GM18498 (cell line): ENCODE measurements around the gene BEND5.

Source experiments
- ATAC-seq: cut with Tn5 transposase; IDR thresholded peaks from one replicate; pipeline ENCODE4 v1.9.1; 2021; ENCODE audit warnings: mild to moderate bottlenecking, moderate library complexity; ENCODE audit not compliant: unreplicated experiment

Gene BEND5

DNA sequence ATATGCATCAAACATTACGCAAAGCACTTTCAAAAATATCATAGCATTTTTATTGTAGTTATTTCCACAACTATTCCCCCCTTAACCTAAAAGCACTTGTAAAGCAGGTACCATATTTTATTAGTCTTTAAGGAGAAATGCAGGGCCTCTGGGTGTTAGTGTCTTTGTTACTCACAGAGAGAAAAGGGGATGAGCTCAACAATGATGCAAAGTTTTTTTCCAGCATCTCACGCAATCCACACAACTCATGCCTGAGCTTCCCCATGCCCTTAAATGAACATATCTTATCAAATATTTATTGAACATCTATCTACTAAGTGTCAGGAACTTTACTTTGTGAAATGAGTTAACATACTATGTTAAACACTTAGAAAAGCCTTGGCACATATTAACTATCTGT is 50.6 kb downstream of the BEND5 start:
- ATAC-seq = no peak

DNA sequence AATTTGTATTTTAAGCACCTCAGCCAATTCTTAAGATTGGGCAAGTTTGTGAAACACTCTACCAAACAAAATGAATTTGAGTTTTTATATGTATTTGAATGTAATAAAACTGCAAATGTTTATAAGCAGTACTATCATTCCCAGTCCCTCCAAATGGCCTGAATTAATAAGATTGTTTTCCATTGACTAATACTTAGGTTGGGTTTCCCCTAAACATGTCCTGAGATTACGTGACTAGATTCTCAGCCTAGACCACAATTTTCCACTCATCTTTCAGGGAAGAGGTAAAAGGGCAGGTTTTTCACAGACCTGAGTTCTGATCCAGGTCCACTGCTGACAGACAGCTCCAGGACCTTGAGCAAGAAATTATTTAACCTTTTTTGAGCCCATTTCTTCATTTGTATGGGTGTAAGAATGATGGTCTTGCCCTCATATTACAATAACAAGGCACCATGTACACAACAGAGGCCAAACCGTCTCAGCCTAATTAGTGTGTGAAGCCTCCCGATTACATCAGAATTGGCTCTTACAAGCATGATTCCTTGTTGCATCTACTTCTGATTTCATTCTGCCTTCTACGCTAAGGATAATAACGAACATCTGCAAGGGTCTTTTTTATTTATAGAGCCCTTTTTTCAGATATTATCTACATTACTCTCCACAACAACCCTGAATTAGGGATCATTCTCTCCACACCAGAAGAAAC is 51.2 kb downstream of the BEND5 start:
- ATAC-seq = no peak

DNA sequence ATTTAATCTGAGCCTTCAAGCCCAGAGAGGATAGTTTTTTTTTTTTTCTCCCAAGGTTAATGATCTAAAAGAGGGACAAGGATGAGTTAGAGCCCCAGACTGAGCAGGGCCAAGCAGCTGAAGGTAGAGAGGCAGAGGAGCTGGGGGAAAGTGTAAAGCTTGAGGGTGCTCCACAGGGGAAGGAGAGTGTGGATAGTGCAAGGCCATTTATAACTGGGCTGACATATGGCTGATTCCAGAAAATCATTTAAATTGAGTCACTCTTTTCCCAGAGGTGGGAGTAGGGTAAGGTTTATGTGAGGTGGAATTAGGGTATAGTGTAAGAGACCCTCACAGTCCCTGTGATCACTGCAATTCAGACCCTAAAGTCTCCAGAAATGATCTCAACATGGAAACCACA is 55.8 kb downstream of the BEND5 start:
- no peak for ATAC-seq

DNA sequence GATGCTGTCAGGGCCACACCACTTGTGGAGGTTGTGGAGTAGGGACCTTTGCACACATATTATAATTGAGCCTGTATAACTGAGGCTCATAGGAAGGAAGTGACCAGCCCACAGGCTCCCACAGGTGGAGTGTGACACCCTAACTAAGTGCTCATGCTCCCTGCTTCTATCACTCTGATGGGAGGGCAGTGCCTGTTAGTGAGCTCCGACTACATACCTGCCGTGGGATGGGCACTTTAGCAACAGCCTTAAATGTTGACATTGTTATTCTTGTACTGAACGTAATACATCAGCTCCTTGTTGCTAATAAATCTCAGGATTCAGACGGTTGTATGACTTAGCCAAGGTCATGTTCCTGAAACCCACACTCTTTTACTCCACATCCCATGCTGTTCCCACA is 58.0 kb downstream of the BEND5 start:
- ATAC-seq = no peak

DNA sequence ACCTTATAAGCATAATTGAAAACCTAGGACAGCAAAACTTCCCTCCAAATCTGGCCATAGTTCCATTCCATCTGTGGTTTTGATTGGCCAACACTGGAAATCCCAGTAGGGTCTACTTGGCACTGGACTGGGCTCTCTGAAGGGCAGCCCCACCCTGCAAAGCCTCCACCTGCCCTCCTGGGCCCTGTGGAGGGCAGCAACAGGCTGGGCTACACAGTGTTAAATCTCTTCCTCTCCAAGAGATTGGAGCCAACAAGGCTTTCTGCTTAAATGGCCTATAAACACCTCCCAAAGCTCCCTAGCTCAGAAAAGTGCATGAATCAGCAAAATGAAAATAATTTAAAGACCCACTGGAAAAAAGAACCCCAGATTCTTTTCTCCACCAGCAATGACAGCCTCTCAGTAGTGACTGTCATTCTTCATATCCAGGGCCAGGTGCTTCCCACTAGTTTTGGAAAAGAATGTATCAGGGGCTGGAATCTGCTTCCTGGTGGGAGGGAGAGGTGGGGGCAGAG is 58.5 kb downstream of the BEND5 start:
- no peak for ATAC-seq

DNA sequence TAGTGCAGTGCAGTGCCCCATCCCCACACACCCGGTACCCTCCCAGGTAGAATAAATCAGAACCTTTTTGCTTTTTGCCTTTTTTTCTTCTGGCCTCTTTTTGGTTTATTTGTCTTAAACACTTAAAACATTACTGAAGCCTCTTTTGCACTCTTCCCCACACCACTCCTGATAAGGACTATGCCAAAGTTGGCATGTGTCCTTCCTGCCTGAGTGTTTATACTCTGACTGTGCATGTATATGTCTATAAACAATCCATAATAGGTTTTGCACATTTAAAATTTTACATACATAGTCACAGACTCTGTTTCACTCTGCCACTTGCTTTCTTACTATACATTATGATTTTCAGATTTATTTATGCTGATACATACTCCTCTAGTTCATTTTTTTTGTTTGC is 59.6 kb downstream of the BEND5 start:
- ATAC-seq = no peak

DNA sequence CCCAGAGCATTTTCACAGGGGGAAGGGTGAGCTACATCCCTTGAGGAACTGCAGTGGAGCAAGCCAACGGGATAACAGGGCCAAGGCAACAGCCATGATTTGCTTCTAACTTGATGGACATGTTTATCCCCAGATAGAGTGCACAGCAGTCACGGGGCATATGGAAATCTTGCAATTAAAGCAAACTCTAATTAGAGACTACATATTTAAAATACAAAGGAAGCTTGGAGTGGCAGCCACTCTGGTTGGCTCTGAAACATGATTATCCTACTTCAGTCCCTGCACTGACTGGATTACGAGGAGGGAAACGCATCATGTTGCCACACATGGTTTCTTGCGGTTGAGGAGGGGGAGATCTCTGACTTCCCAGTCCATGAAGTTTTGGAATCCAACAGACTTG is 60.8 kb downstream of the BEND5 start:
- ATAC-seq = no peak

DNA sequence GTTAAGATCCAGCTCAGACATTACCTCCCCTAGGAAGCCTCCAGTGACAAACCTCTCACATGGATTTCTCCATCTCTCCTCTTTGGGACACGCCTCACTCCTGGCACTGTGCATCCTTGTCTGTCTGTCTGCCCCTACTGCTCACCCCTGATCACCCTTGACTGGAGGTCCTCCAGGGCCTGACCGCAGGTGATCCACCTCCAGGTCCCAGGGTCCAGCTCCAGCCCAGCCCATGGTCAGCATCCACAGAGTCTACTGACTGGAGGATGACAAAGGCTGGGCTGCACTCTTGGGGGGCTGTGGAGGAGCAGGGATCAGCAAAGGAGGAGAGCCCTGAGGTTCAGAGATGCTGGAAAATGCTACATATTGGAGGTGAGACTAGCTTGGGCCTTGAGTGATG is 65.8 kb downstream of the BEND5 start:
- no peak for ATAC-seq

DNA sequence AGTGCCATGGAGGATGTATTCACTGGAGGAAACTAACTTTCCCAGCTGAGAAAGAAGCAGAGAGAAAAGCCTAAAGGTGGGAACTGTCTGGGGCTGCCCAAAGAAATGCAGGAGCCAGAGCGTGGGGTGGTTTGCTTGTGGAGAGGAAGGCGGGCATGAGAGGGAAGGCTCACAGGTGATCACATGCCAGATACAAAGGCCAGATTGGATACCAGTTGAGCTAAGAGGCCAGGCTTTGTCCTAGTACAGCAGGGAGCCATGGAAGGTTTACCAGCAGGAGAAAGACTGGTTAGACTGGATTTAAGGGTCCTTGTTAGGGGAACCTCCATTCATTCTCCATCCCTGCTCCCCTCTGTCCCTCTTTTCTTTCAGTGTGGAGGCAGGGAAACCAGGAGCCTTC is 66.4 kb downstream of the BEND5 start:
- no peak for ATAC-seq

DNA sequence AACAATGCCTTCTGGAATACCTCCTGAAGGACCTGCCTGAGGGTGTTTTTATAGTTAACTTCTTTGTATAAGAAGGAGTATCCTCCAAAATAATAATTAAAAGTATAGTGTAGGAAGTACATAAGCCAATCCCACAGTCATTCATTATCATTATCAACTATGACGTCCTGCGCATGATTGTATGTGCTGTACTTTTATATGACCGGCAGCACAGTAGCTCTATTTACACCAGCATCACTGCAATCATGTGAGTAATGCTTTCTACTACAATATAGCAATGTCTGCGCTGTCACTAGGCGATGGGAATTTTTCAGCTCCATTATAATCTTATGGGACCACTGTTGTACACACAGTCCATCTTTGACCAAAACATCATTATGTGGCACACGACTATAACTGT is 72.0 kb downstream of the BEND5 start:
- ATAC-seq = no peak

DNA sequence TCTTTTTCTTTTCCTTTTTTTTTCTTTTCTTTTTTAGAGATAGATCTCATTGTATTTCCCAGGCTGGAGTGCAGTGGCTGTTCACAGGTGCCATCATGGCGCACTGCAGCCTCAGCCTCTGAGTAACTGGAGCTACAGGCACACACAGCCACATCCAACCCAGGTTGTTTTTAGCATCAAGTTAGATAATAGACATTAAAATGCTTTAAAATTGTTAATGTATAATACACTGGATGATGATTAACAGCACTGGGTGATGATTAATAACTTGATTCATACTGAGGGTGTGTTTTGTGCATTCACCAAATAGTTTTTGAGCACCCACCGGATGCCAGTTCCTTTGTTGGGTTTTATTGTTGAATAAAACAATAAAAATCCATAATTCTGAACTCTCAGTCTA is 75.2 kb downstream of the BEND5 start:
- no peak for ATAC-seq

DNA sequence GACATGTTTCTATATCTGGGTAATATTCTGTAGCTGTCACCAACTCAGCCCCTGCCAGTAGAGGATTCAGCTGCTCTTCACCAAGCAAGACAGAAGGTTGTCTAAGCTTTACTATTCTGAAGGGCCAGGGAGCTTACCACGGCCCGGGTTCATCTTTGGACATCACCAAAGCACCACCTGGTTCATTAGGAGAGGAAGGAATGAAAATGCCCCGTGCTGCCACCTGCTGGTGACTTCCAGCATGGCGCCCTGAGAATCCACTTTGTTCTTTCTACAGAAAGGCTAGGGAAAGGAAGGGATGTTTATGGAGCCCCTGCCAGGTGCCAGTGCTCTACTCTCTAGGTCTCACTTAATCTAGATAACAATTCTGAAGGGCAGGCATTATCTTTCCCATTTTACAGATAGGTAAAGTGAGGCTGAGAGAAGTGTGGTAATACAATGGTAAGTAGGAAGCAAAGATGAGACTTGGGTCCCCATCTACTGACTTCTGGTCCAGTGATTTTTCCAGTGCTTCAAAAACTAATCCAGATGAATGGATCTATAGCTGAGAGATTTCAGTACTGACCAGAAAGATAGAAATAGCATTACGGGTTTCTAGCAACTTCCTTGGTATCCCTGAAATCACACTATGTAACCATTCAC is 79.5 kb downstream of the BEND5 start:
- ATAC-seq = peak; percentile 68

DNA sequence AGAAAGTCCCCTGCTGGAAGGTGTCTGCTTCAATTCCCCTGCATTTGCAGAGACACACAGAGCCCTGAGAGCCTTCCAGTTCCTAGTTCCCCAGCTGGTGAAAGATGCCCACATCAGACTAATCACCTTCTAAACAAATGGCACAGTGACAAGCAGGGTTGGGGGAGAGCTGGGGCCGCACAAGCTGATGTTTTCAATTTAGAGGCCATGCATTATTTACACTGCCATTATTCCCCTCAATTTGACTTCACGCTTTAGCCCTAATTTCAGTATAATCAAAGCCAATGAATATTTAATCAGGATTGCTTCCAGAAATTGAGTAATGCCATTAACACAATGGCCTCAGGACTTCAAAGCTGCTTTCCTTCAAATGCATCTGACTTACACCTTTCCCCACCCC is 81.5 kb downstream of the BEND5 start:
- ATAC-seq = no peak

DNA sequence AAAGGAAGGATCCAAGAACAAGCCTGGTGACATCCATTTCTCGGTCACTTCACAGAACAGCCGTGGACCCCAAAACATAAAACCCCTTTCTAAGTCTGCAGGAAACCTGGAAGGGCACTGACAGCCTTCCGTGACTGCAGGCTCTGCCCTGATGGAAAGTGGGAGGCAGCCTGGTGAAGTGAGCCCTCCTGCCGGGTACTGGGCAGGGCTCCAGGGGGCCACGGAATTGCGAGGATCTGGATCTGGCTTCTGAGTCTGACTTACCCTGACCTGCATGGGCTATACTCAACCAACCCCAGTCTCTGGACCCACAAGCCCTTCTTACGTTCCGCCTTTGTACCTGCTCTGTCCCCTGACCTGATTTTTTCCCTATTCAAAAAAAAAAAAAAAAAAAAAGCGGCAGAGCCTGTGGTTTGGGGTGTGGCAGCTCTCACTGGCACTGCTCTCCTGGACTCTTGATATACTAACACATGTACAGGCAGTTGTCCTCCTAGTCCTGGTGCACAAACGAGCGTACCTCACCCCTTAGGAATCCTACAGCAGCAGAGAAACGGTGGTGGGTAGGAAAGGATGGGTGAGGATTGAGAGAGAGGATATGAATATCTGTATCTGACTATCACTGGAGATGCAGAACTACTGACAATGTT is 82.9 kb downstream of the BEND5 start:
- ATAC-seq = no peak

DNA sequence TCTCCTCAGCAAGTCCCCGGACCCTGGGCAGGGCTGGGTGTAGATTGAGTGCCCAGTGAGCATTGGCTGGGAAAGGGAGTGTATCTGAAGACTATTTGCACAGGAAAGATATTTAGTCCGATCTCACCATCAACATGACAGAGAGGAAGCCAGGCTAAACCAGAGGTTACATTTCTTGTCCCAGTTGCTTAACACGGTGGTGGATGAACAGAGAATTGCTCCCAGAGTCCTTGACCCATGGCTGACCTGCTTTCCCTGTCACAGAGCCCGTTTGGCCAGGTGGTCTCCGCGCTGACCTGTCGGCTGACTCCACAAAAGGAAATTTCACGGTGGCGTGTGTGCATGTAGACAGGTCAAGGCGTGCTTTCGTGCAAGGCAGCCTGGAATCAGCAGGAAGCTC is 83.5 kb downstream of the BEND5 start:
- ATAC-seq = no peak

DNA sequence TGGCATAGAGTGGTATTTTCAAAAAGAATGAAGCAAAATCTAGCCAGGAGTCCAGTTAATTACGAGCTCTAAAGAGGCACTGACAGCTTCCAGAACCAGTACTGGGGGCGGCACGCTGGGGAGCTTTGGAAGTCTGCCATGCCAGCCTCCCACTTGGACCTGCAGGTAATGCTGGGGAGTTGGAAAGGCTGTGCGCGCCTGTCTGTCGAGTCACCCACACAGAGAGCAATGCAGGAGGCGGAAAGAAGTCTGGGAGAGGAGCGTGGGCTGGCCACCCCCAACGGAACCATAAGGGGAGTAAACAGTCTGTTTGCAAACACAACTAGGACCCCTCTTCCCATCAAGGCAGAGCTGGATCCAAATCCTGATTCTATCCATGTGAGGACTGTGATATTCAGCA is 84.5 kb downstream of the BEND5 start:
- ATAC-seq = no peak

DNA sequence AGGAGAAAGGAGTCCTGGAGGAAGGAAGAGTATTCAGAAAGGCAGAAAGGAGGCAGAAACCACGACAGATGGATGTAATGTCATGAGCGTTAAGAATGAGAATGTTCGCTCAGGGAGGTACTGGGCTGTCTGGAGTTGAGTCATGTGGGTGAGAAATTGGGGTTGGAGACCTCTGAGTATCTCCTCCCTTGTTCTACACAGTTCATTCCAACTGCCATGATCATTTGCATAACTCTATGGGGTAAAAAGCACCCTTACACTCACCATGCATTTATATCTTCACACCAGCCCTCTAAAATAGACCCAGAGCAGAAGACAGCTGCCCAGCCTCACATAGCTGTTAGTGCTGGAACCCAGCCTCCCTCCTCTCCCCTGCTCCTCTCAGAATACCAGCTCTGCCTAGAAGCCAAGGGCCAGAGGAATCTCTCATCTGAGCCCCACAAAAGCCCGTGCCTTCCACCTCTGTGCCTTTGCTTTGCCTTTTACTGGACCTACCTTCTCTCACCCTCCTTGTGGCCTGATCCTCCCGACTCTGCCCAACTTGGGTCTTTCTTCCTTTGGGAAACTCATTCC is 85.2 kb downstream of the BEND5 start:
- ATAC-seq = peak; percentile 61

DNA sequence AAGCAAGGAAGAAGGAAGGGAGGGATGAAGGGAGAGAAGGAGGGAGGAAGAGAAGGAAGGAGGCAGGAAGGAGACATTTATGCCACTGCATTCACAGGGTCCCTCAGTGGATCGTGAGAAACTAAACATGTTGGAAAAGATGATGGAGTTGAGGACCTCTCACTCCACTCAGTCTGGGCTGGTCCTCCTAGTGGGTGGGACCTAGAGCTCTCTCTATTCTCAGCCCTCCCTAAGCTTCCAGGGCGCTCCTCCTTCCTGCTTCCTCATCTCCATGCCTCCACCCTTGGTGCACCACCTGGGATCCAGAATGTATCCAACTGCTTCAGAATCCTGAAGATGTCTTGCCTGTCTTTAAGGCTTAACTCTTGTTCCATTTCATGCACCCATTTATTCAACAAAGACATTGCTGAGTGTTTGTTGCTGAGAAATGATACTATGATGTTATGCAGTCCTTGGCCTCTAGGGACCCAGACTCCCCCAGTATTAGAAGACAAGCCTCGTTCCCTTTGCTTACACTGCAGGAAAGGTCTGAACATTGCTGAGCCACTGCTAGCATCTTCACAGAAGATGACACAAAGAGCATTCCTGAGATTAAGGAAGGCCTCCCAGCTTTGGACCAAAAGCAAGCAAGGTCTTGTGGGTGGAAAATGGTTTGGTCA is 88.5 kb downstream of the BEND5 start:
- peak; percentile 80 for ATAC-seq

DNA sequence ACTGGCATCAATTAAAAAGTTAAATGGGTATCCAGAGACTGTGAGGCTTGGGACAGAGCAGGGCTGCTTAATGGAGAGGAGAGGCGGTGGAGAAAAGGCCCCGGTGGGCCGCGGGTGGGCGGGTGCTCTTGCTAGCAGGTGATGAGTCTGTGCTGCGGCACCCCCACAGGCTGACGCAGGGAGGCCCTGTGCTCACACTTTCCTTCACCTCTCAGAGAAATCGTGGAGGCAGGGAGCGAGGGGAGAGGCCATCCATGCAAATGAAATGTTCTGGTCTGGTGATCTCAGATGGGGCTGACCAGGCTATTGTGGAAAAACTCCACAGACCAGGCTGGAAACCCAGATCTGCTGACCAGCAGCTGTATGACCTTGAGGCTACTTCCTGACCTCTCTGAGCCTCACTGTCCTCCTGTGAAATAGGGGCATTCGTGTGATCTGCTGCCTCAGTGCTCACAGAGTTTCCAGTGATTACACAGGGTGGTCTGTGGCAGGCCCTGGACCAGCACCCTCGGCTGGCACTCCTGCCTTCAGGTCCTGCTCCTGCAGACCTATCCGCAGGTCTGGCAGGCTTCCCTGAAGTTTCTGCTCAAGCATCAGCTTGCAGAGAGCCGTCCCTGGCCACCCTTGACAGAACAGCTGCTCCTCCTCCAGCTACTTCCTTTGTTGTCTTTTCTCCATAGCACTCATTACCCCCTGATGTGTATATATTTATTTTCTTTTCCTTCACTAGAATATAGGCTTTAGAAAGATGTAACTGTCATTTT is 89.2 kb downstream of the BEND5 start:
- no peak for ATAC-seq

DNA sequence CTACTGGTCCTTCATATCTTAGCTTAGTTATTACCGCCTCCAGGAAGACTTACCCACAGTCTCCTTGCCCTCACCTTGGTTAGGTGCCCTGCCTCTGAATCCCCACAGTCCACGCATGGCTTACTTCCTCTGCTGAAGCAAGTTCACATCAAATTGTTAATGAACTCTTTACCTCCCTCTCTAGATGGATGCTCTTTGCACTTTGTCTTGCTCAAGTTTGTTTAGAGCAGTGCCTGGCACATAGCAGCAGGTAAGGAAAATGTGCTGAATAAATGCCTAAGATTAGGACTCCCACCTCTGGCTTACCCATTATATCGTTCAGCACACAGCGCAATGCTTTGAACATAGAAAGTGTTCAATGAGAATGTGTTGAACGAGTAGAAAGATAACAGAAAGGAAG is 90.5 kb downstream of the BEND5 start:
- no peak for ATAC-seq

DNA sequence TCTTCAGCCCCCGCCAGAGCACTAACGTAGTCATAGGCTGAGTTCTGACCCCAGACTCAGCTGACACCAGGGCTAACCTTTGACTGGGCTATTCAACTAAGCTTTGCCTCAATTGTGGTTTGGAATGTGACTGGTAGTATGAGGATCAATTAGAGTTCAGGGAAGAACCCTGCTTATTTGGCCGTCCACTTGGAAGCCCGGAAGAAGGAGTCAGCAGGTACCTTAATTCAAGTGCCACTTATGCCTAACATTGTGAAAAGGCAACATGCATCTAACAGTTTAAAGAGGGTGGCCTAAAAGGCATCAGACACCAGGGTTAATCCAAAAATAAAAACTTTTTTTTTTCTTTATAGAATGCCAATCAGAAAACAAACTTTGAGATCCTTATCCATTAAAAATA is 92.3 kb downstream of the BEND5 start:
- no peak for ATAC-seq
